Left ventricle myocardium inferior (tissue), 1 donor: ENCODE data around the gene GFRA4. TPM values are rescaled to one million over a fixed set of nuclear protein-coding genes. Genes with fewer than 3 reads are reported as not detected.

Source experiments
- DNase-seq: peaks from one replicate; pipeline ENCODE4 v3.0.0-alpha.2; 2020
- H3K27ac ChIP-seq: fragments of 200-600 bp; replicated peaks from 2 replicates; pipeline ENCODE4 v1.8.0; 2021
- H3K27me3 ChIP-seq: fragments of 200-600 bp; 2 replicates; pipeline ENCODE4 v1.8.0; 2021; ENCODE audit warnings: low read depth
- H3K36me3 ChIP-seq: fragments of 200-600 bp; 2 replicates; pipeline ENCODE4 v1.8.0; 2021
- H3K4me1 ChIP-seq: fragments of 200-600 bp; 2 replicates; pipeline ENCODE4 v1.8.0; 2021
- H3K4me3 ChIP-seq: fragments of 200-600 bp; 2 replicates; pipeline ENCODE4 v1.8.0; 2021; ENCODE audit warnings: mild to moderate bottlenecking, moderate library complexity
- H3K9me3 ChIP-seq: fragments of 200-600 bp; replicated peaks from 2 replicates; pipeline ENCODE4 v1.8.0; 2021
- CTCF ChIP-seq: fragments of 200-600 bp; IDR thresholded peaks from 2 replicates; pipeline ENCODE4 v1.8.0; 2021; ENCODE audit warnings: antibody characterized with exemption, mild to moderate bottlenecking, borderline replicate concordance
- intact Hi-C: fragments of 100-400 bp; cut with micrococcal nuclease; formaldehyde crosslinking; loops from one replicate; pipeline ENCODE4 v1.11.0; 2022
- total RNA-seq: library from RNA; stranded (reverse); fragmentation: NEBNext Ultra II Directional; extraction: Animal tissue kit (Norgen Biotek cat#: 25700); gene quantifications from one replicate; pipeline ENCODE4 v1.2.1, GENCODE V29; 2021
- donor health status: DM: no; HTN: yes; CAD: no; lungs with severe emphysema.

GFRA4 gene
- total RNA-seq, 1 donor from 2014 or later: not detected

GRCh38 chr20:3611901-3612300 is 51.3 kb downstream of the GFRA4 start:
- no peak overlapping the region for H3K27ac ChIP-seq
- H3K4me3 ChIP-seq: no peak overlapping the region
- intact Hi-C loops: no loop called here
- no peak for DNase-seq
- no peak for TF ChIP-seq CTCF
- peaks cover 13% of the 10 kb centered on the region for H3K36me3 ChIP-seq
- H3K4me1 ChIP-seq: peaks cover 10% of the 10 kb centered on the region
- H3K9me3 ChIP-seq: no peaks in the 10 kb centered on the region
- no peaks in the 10 kb centered on the region for H3K27me3 ChIP-seq

Other genes with a start within 250 kb of the GFRA4 start
- gene ATRN, start 192.4 kb downstream of the GFRA4 start, total RNA-seq: 32.4 TPM
- 10.8 TPM for gene ADAM33, start 18.6 kb upstream of the GFRA4 start, total RNA-seq
- gene SIGLEC1, start 49.2 kb upstream of the GFRA4 start, total RNA-seq: 6.4 TPM
- gene HSPA12B, start 69.3 kb upstream of the GFRA4 start, total RNA-seq: 12.5 TPM
- gene ADISSP, start 104.4 kb upstream of the GFRA4 start, total RNA-seq: 10.2 TPM
- 0.33 TPM for gene SPEF1, start 118.0 kb upstream of the GFRA4 start, total RNA-seq
- gene CENPB, start 123.3 kb upstream of the GFRA4 start, total RNA-seq: 70.7 TPM
- 8.1 TPM for gene CDC25B, start 132.9 kb upstream of the GFRA4 start, total RNA-seq
- 11.3 TPM for gene AP5S1, start 157.1 kb upstream of the GFRA4 start, total RNA-seq
- gene MAVS, start 183.4 kb upstream of the GFRA4 start, total RNA-seq: 44.9 TPM
- 16.4 TPM for gene PANK2, start 226.0 kb upstream of the GFRA4 start, total RNA-seq